PC-9 (cell line): ENCODE data around the gene PTPRT. TPM values are rescaled to one million over a fixed set of nuclear protein-coding genes. Genes with fewer than 3 reads are reported as not detected.

Experiments
- BruUV-seq: library from RNA; stranded (reverse); fragments of 400-500 nt; replicated peaks from 2 replicates; lab custom pipeline; 2021; lab: Mats Ljungman, UMichigan
- CTCF ChIA-PET: fragments of 300-600 bp; sonication (Branson Sonifier 250); formaldehyde crosslinking; loops from one replicate; lab custom pipeline; 2022; ENCODE audit warnings: antibody characterized with exemption; lab: Charles Lee
- POLR2A ChIA-PET: fragments of 300-600 bp; sonication (Branson Sonifier 250); formaldehyde crosslinking; loops from one replicate; lab custom pipeline; 2022; ENCODE audit warnings: antibody characterized with exemption; ENCODE audit not compliant: unreplicated experiment; lab: Charles Lee
- DNase-seq, 2 experiments: peaks; one replicate each; pipeline versions ENCODE4 v3.0.0 to v3.0.0-alpha.2; 2015 to 2022; ENCODE audit warnings: mixed read lengths in 1 of 2
- H2AFZ ChIP-seq: fragments of 200-600 bp; sonication (generic); 2 replicates; pipeline ENCODE4 v1.8.1; 2017; ENCODE audit warnings: antibody characterized with exemption
- H3F3A ChIP-seq: fragments of 200-600 bp; sonication (generic); 2 replicates; pipeline ENCODE4 v1.8.1; 2017; ENCODE audit warnings: antibody characterized with exemption, mild to moderate bottlenecking, low read depth; ENCODE audit not compliant: insufficient read depth
- H3K27ac ChIP-seq: fragments of 200-600 bp; sonication (generic); 2 replicates; pipeline ENCODE4 v1.6.1; 2016; ENCODE audit warnings: mixed run types
- H3K27me3 ChIP-seq: fragments of 200-600 bp; sonication (generic); 2 replicates; pipeline ENCODE4 v1.6.1; 2016; ENCODE audit warnings: low read depth, mixed run types; ENCODE audit not compliant: insufficient read depth
- H3K36me3 ChIP-seq: fragments of 200-600 bp; sonication (generic); 2 replicates; pipeline ENCODE4 v1.6.1; 2016; ENCODE audit warnings: low read depth, mixed run types
- H3K4me1 ChIP-seq: fragments of 200-600 bp; sonication (generic); replicated peaks from 2 replicates; pipeline ENCODE4 v1.6.1; 2016; ENCODE audit warnings: mixed run types; ENCODE audit not compliant: insufficient read depth
- H3K4me2 ChIP-seq: fragments of 200-600 bp; sonication (generic); 2 replicates; pipeline ENCODE4 v1.6.1; 2017; ENCODE audit warnings: mixed run types
- H3K4me3 ChIP-seq: fragments of 200-600 bp; sonication (generic); 2 replicates; pipeline ENCODE4 v1.6.1; 2016; ENCODE audit warnings: mixed run types
- H3K79me2 ChIP-seq: fragments of 200-600 bp; sonication (generic); 2 replicates; pipeline ENCODE4 v1.6.1; 2017; ENCODE audit warnings: low read depth, mixed run types
- H3K9me2 ChIP-seq: fragments of 200-600 bp; sonication (generic); 2 replicates; pipeline ENCODE4 v1.8.1; 2017; ENCODE audit warnings: mild to moderate bottlenecking; ENCODE audit not compliant: insufficient read depth
- H3K9me3 ChIP-seq: fragments of 200-600 bp; sonication (generic); 2 replicates; pipeline ENCODE4 v1.8.1; 2016; ENCODE audit warnings: low read depth; ENCODE audit not compliant: insufficient read depth
- H4K20me1 ChIP-seq: fragments of 200-600 bp; sonication (generic); 2 replicates; pipeline ENCODE4 v1.8.1; 2017; ENCODE audit not compliant: insufficient read depth
- CTCF ChIP-seq: fragments of 200-600 bp; sonication (generic); conservative IDR thresholded peaks from 2 replicates; pipeline ENCODE4 v1.6.1; 2017; ENCODE audit warnings: mixed run types, antibody characterized with exemption, mild to moderate bottlenecking, moderate library complexity
- EZH2 ChIP-seq: fragments of 200-600 bp; sonication (generic); IDR thresholded peaks from 2 replicates; pipeline ENCODE4 v1.8.0; 2017; ENCODE audit warnings: antibody characterized with exemption, low read depth
- intact Hi-C: fragments of 100-400 bp; cut with micrococcal nuclease; formaldehyde crosslinking; loops from one replicate; pipeline ENCODE4 v1.10.0; 2022; ENCODE audit not compliant: unreplicated experiment
- total RNA-seq: library from RNA; stranded (reverse); gene quantifications from 2 replicates; pipeline ENCODE4 v1.2.3, GENCODE V29; 2021

The PTPRT gene
- total RNA-seq, 1 experiment from 2014 or later: not detected

- POLR2A ChIA-PET: no interaction called here
- Histone ChIP-seq H3K79me2 (no peaks in the 10 kb centered on the region), H3K27ac (no peak overlapping the region), H3K9me3 (no peaks in the 10 kb centered on the region), H3K9me2 (no peaks in the 10 kb centered on the region), H3F3A (no peaks in the 10 kb centered on the region), H3K4me1 (no peaks in the 10 kb centered on the region), H3K27me3 (peaks cover 45% of the 10 kb centered on the region), H3K4me3 (no peak overlapping the region), H3K4me2 (no peak overlapping the region), H3K36me3 (no peaks in the 10 kb centered on the region), H2AFZ (no peak overlapping the region), H4K20me1 (no peaks in the 10 kb centered on the region)
- no peak for TF ChIP-seq CTCF
- intact Hi-C loops: no loop called here
- CTCF ChIA-PET: no interaction called here
- BruUV-seq: no TSS peak
- DNase-seq: no peak
Observed at GRCh38 chr20:42747765-42748411, 441.8 kb downstream of the PTPRT start.

GRCh38 chr20:42744756-42745465 is 444.8 kb downstream of the PTPRT start:
- Histone ChIP-seq H3K79me2 (no peaks in the 10 kb centered on the region), H3K9me2 (no peaks in the 10 kb centered on the region), H3K4me2 (no peak overlapping the region), H3K4me1 (no peaks in the 10 kb centered on the region), H3K4me3 (no peak overlapping the region), H3F3A (no peaks in the 10 kb centered on the region), H3K9me3 (no peaks in the 10 kb centered on the region), H2AFZ (no peak overlapping the region), H3K27me3 (peaks cover 32% of the 10 kb centered on the region), H3K36me3 (no peaks in the 10 kb centered on the region), H4K20me1 (no peaks in the 10 kb centered on the region), H3K27ac (no peak overlapping the region)
- TF ChIP-seq EZH2 (no peak), CTCF (no peak)
- intact Hi-C loops: no loop called here
- DNase-seq: no peak
- CTCF ChIA-PET: no interaction called here
- POLR2A ChIA-PET: no interaction called here
- no TSS peak for BruUV-seq

- H3K4me2 ChIP-seq: no peak overlapping the region
- no peaks in the 10 kb centered on the region for H3K9me2 ChIP-seq
- TF ChIP-seq CTCF (no peak), EZH2 (no peak)
- no peak for DNase-seq
- H3K4me1 ChIP-seq: no peaks in the 10 kb centered on the region
- no peaks in the 10 kb centered on the region for H3K9me3 ChIP-seq
- H3K27me3 ChIP-seq: peaks cover 21% of the 10 kb centered on the region
- no peak overlapping the region for H3K4me3 ChIP-seq
- no peaks in the 10 kb centered on the region for H3F3A ChIP-seq
- CTCF ChIA-PET: no interaction called here
- no peak overlapping the region for H2AFZ ChIP-seq
- BruUV-seq: no TSS peak
- no peak overlapping the region for H3K27ac ChIP-seq
- POLR2A ChIA-PET: no interaction called here
- H3K36me3 ChIP-seq: no peaks in the 10 kb centered on the region
- intact Hi-C loops: no loop called here
- no peaks in the 10 kb centered on the region for H4K20me1 ChIP-seq
- H3K79me2 ChIP-seq: no peaks in the 10 kb centered on the region
Observed at GRCh38 chr20:42742926-42743325, 446.8 kb downstream of the PTPRT start.
